Lower lobe of right lung (tissue), 2 donors: ENCODE results near the gene ITGB8. TPM values are rescaled to one million over a fixed set of nuclear protein-coding genes. Genes with fewer than 3 reads are reported as not detected.

ENCODE experiments used
- ATAC-seq, 2 donors: fragments of 200-7000 bp; cut with Tn5 transposase; one replicate each; pipeline ENCODE4 v1.9.1; 2020 to 2022; ENCODE audit warnings: mild to moderate bottlenecking in 2 of 2, moderate library complexity in 2 of 2
- DNase-seq: peaks from one replicate; pipeline ENCODE4 v3.0.0-alpha.2; 2020
- H3K27ac ChIP-seq: fragments of 200-600 bp; one replicate; pipeline ENCODE4 v1.8.0; 2022
- H3K27me3 ChIP-seq: fragments of 200-600 bp; one replicate; pipeline ENCODE4 v1.8.0; 2022; ENCODE audit warnings: low read depth
- H3K36me3 ChIP-seq: fragments of 200-600 bp; one replicate; pipeline ENCODE4 v1.8.0; 2022; ENCODE audit warnings: mild to moderate bottlenecking
- H3K4me1 ChIP-seq: fragments of 200-600 bp; one replicate; pipeline ENCODE4 v1.8.0; 2022
- H3K4me3 ChIP-seq: fragments of 200-600 bp; one replicate; pipeline ENCODE4 v1.8.0; 2022; ENCODE audit warnings: mild to moderate bottlenecking
- H3K9me3 ChIP-seq: fragments of 200-600 bp; one replicate; pipeline ENCODE4 v1.8.0; 2022
- intact Hi-C: fragments of 100-400 bp; cut with DNase I; formaldehyde crosslinking; loops from one replicate; pipeline ENCODE4 v1.11.0; 2022
- total RNA-seq: library from RNA; stranded (reverse); fragmentation: NEBNext Ultra II Directional; extraction: Animal tissue kit (Norgen Biotek cat#: 25700); gene quantifications from one replicate; pipeline ENCODE4 v1.2.1, GENCODE V29; 2021
- TF ChIP-seq, protein P1 (sequence below): fragments of 200-600 bp; IDR thresholded peaks from one replicate; pipeline ENCODE4 v1.8.0; 2022; ENCODE audit warnings: antibody characterized with exemption, mild to moderate bottlenecking
- donor health status: DM: no; HTN: yes; CAD: no; lungs with severe emphysema.

Gene ITGB8
- total RNA-seq, 1 donor from 2014 or later, result 8.0 TPM

DNA sequence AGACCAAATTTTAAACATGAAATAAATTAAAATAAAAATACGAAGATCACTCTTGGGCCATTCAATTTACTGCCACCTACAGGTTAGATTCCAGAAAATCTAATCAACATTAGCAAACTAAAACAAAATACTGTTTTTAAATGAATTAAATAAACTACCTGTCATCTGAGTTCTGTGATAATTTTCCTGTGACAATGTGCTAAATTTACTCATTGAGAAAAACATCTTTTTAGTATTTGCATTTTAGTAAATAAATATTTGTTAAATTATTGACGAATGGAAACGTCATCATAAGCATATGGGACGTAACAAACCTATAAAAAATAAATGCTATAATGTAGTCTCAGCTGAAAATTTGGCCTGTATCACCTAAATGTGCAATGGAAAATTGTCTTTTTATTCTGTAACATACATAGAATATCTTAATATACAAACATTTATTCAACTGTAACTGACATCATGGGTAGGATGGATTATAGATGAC is 72.1 kb downstream of the ITGB8 start:
- intact Hi-C loops, result no loop called here
- no peak for ATAC-seq
- no peaks in the 10 kb centered on the region for H3K27me3 ChIP-seq
- no peak for DNase-seq
- H3K4me1 ChIP-seq, result peaks cover 12% of the 10 kb centered on the region
- no peaks in the 10 kb centered on the region for H3K9me3 ChIP-seq
- H3K4me3 ChIP-seq, result no peak overlapping the region
- H3K36me3 ChIP-seq, result no peaks in the 10 kb centered on the region
- H3K27ac ChIP-seq, result no peak overlapping the region
- TF ChIP-seq, protein P1, sequence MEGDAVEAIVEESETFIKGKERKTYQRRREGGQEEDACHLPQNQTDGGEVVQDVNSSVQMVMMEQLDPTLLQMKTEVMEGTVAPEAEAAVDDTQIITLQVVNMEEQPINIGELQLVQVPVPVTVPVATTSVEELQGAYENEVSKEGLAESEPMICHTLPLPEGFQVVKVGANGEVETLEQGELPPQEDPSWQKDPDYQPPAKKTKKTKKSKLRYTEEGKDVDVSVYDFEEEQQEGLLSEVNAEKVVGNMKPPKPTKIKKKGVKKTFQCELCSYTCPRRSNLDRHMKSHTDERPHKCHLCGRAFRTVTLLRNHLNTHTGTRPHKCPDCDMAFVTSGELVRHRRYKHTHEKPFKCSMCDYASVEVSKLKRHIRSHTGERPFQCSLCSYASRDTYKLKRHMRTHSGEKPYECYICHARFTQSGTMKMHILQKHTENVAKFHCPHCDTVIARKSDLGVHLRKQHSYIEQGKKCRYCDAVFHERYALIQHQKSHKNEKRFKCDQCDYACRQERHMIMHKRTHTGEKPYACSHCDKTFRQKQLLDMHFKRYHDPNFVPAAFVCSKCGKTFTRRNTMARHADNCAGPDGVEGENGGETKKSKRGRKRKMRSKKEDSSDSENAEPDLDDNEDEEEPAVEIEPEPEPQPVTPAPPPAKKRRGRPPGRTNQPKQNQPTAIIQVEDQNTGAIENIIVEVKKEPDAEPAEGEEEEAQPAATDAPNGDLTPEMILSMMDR, result peak; percentile 22

DNA sequence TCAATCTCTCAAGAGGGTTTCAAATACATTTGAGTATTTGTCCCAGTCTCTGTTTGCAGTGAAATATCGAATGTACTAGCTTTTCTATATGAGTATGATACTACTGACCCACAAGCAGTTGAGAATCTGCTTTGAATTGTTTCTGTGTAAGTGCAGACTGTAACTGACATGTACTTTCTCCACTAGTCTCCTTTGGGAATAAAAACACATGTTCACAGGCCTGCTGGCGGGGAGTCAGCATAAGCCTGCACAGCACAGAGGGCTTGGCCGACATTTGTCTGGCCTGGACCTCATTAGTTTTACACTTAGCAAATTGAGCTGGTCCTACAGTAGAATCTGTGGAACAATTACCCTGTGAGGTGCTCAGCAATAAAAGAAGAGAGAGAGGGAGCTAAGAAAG is 72.6 kb downstream of the ITGB8 start:
- no peak overlapping the region for H3K27ac ChIP-seq
- DNase-seq (no peak), ATAC-seq (no peak)
- no peaks in the 10 kb centered on the region for H3K27me3 ChIP-seq
- intact Hi-C loops, result no loop called here
- TF ChIP-seq, protein P1, result no peak
- H3K36me3 ChIP-seq, result no peaks in the 10 kb centered on the region
- peaks cover 17% of the 10 kb centered on the region for H3K4me1 ChIP-seq
- H3K9me3 ChIP-seq, result no peaks in the 10 kb centered on the region
- no peak overlapping the region for H3K4me3 ChIP-seq

- no peak for DNase-seq
- H3K4me3 ChIP-seq, result no peak overlapping the region
- H3K36me3 ChIP-seq, result no peaks in the 10 kb centered on the region
- TF ChIP-seq, protein P1, result no peak
- no peaks in the 10 kb centered on the region for H3K9me3 ChIP-seq
- no peak overlapping the region for H3K27ac ChIP-seq
- intact Hi-C loops, result no loop called here
- H3K27me3 ChIP-seq, result no peaks in the 10 kb centered on the region
- ATAC-seq, result no peak
- H3K4me1 ChIP-seq, result peaks cover 18% of the 10 kb centered on the region
These were observed 73.6 kb downstream of the ITGB8 start for GRCh38 chr7:20404320-20404719.

- Histone ChIP-seq H3K27me3 (no peaks in the 10 kb centered on the region), H3K27ac (peak overlapping the region; percentile 57), H3K36me3 (no peaks in the 10 kb centered on the region), H3K9me3 (no peaks in the 10 kb centered on the region), H3K4me1 (peaks cover 18% of the 10 kb centered on the region), H3K4me3 (no peak overlapping the region)
- peak; percentile 69 for DNase-seq
- ATAC-seq, result peak; percentile 92
- intact Hi-C loops, result no loop called here
- TF ChIP-seq, protein P1, result no peak
These were observed 77.1 kb downstream of the ITGB8 start for GRCh38 chr7:20407585-20408466.

- DNase-seq (no peak), ATAC-seq (peak; percentile 82 to 84)
- no peaks in the 10 kb centered on the region for H3K9me3 ChIP-seq
- TF ChIP-seq, protein P1, result no peak
- peaks cover 18% of the 10 kb centered on the region for H3K4me1 ChIP-seq
- H3K36me3 ChIP-seq, result no peaks in the 10 kb centered on the region
- no peak overlapping the region for H3K4me3 ChIP-seq
- H3K27ac ChIP-seq, result peak overlapping the region; percentile 57
- intact Hi-C loops, result no loop called here
- H3K27me3 ChIP-seq, result no peaks in the 10 kb centered on the region
These were observed 77.7 kb downstream of the ITGB8 start for GRCh38 chr7:20408467-20408826.
